ENCODE data around the gene ANKRD27.
"Not testable (repeated sequence)": the region's sequence is repeated elsewhere in the genome, so short reads cannot be mapped to it uniquely, and the experiment has no call there.

ANKRD27 gene

DNA sequence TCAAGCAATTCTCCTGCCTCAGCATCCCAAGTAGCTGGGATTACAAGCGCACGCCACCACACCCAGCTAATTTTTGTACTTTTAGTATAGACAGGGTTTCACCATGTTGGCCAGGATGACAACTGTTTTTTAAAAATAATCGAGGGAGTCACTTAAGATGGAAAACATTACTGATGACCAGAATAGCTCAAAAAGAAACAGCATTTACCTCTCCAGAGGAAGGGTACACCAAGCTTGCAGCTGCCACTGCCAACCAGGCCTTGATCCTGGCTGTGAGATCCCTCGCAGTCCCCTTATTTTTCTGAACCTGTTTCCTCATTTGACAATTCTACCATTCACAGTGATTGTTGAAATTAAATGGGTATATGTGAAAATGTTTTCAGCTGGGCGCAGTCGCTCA, 79.5 kb downstream of the ANKRD27 start:
- no peak for DNase-seq

GRCh38 chr19:32594021-32594420, 81.0 kb downstream of the ANKRD27 start:
- DNase-seq = no peak

DNA sequence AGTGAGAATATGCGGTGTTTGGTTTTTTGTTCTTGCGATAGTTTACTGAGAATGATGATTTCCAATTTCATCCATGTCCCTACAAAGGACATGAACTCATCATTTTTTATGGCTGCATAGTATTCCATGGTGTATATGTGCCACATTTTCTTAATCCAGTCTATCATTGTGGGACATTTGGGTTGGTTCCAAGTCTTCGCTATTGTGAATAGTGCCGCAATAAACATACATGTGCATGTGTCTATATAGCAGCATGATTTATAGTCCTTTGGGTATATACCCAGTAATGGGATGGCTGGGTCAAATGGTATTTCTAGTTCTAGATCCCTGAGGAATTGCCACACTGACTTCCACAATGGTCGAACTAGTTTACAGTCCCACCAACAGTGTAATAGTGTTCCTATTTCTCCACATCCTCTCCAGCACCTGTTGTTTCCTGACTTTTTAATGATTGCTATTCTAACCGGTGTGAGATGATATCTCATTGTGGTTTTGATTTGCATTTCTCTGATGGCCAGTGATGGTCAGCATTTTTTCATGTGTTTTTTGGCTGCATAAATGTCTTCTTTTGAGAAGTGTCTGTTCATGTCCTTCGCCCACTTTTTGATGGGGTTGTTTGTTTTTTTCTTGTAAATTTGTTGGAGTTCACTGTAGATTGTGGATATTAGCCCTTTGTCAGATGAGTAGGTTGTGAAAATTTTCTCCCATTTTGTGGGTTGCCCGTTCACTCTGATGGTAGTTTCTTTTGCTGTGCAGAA, 87.1 kb downstream of the ANKRD27 start:
- not testable (repeated sequence) for DNase-seq

DNA sequence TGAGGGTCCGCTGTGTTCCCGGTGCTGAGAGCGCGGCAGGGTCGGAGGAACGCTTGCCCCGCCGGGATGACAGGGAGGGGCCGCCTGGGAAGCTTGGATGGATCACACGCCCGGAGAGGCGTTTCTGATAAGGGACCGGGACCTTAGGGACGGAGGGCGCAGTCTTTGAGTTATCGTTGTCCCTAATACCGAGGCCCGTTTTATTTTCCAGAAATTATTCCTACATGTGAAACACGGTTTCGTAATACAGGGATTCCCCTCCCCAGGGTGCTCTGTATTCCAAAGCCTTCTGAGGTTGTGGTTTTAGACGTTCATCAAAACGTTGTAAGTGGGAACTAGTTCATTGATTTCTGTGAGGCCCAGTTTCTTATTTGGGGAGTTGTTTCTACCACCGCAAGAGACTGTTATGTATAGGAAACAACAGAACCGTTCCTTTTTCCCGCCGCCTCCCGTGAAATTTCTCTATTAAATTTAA, 93.2 kb downstream of the ANKRD27 start:
- DNase-seq = no peak

- DNase-seq = peak; percentile 51
Observed at GRCh38 chr19:32580901-32581704, 93.9 kb downstream of the ANKRD27 start, which contains the start of gene PDCD5. Gene PDCD5 (plus strand): TSS chr19:32581190. CDS start chr19:32581262, 72 bp downstream.

- DNase-seq = no peak
Observed at GRCh38 chr19:32580353-32580900, 94.6 kb downstream of the ANKRD27 start.

DNA sequence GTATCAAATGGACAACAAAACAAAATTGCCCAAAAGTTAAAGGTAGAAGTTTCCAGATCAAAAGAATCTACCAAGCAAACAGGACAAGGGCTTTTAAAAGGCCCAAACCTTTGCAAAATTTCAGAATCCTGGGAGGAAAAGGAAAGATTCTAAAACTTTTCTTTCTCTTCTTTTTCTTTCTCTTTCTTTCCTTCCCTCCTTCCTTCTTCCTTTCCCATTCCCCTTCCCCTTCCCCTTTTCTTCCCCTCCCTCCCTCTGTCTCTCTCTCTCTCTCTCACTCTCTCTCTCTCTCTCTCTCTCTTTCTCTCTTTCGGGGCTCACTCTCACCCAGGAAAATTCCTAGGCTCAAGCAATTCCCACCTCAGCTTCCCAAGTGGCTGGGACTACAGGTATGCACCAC, 98.2 kb downstream of the ANKRD27 start:
- DNase-seq = no peak

GRCh38 chr19:32573492-32573794, 101.5 kb downstream of the ANKRD27 start:
- DNase-seq = no peak

DNA sequence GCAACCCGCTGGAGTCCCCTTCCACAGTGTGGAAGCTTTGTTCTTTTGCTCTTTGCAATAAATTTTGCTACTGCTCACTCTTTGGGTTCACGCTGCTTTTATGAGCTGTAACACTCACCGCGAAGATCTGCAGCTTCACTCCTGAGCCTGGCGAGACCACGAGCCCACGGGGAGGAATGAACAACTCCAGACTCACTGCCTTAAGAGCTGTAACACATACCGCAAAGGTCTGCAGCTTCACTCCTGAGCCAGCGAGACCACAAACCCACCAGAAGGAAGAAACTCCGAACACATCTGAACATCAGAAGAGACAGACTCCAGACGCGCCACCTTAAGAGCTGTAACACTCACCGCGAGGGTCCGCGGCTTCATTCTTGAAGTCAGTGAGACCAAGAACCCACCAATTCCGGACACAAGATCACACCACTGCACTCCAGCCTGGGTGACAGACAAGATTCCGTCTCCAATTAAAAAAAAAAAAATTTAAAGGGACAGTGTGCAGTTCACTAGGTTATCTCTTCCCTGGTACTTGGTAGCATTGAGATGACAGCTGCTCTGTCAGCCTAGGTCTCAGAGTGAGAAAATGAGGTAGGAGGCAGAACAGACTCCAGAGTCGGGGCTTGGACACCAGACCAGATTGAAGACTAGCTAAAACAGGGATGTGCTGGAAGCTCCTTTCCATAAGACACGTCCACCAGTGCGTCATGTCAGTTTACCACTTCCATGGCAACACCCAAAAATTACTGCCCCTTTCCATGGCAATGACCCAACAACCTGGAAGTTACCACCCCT, 102.1 kb downstream of the ANKRD27 start:
- not testable (repeated sequence) for DNase-seq

GRCh38 chr19:32571471-32572075, 103.4 kb downstream of the ANKRD27 start:
- DNase-seq = not testable (repeated sequence)

DNA sequence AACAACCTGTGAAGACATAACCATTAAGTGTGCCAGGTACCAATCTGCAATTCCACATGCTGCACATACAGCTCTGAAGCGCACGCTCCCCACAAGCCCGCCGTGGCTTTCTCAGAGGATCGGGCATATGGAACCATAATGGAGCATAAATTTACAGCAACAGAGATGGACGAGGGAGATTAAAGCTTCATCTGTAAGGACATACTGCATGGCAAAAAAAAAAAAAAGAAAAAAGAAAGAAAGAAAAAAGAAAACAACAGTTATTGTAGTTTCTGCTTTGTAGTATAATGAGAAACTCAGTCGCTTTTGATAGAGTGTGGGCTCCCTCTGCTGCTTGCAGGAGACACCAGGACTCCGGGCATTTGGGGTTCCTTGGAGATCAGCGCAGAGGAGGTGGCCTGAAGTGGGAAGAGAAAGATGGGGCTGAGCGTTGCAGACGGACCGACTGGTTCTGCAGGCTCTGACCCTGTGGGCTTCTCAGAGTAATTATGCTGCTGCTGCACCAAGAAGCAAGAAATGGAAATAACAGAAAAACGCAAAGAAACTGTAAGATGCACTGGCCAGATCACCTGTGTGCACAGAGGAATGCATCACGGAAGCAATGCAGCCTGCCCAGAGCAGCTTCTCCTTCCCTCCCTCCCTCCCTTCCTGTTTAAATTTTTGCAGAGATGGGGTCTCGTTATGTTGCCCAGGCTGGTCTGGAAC, 104.7 kb downstream of the ANKRD27 start:
- no peak for DNase-seq

DNA sequence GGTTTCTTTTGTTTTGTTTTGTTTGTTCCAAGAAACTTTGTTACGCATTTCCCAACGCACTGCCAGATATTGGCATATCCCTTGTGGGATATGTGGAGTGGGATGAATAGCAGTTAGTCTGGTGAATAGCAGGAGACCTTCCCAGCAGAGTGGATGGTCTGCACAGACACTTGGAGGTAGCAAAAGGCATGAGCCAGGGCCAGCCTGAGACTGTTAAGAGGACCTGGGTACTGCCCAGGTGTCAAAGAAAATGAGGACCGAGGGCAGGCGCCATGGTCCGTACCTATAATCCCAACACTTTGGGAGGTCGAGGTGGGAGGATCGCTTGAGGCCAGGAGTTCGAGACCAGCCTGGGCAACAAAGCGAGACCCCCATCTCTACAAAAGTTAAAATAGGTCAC, 107.5 kb downstream of the ANKRD27 start:
- DNase-seq = no peak

DNA sequence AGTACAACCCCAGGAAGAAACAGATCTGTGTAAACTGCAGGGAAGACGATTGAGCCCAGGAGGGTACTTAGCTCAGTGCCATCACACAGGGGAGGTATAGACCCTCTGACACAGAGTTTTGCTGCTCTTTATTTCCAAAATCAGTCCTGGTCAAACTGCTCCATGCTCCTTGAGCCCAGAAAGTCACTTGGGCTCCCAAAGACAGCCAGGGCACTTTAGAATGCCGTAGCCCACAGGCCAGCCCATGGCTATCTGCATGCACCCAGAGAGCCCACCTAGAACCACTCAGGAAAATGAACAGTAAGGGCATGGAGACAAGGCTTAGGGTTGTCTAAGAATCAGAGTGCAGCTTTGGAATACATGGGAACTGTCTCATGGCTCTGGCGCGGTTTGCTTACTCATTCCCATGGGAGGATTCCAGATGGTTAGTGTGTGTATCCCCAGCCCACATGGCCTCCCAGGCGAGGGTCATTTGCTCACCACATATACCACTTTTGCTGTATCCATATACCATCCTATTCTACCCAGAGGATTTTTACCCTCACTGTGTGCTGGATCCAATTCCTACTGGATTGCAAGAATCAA, 108.6 kb downstream of the ANKRD27 start:
- DNase-seq = no peak

DNA sequence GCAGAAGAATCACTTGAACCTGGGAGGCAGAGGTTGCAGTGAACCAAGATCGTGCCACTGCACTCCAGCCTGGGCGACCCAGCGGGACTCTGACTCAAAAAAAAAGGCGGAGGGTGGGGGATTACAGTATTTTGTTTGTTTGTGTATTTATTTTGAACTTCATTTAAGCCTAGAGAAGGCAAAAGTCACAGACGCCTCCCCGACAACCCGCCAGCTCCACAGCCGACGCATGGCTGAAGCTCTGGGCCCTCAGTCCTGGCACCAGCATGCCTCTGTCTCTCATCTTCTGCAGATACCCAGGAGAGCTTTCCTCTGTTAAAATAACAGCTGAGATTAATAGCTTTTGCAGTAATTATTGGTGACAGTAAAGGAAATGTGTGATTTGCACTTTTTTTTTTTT, 111.2 kb downstream of the ANKRD27 start:
- DNase-seq = no peak

DNA sequence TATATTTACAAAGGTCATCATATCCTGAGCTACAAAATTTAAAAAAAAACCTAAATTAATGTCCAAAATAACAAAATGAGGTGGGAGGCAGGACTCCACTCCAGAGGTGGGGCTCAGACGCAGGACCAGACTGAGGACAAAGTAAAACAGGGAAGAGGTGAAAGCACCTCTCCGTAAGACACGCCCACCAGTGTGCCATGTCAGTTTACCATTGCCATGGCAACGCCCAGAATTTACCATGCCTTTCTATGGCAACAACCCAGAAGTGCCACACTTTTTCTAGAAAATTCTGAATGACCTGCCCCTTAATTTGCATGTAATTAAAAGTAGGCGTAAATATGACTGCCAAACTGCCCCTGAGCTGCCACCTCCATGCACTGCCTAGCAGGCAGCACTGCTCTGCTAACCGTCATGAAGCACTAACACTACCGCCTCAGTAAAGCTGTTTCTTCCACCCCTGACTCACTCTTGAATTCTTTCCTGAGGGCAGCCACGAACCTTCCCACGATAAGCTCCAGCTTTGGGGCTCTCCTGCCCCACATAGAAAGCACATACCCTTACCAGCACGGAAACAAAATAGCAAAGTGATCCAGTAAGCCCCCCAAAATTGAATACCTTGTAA, 116.3 kb downstream of the ANKRD27 start:
- no peak for DNase-seq

GRCh38 chr19:32555786-32556185, 119.2 kb downstream of the ANKRD27 start:
- no peak for DNase-seq

- no peak for DNase-seq
Observed at GRCh38 chr19:32550666-32551065, 124.3 kb downstream of the ANKRD27 start.
